ENCODE data around the gene CILP. TPM values are rescaled to one million over a fixed set of nuclear protein-coding genes. Genes with fewer than 3 reads are reported as not detected.
A peak's percentile ranks its signal among the peaks of the same experiment; 100 is the strongest.
"Not testable (repeated sequence)": the region's sequence is repeated elsewhere in the genome, so short reads cannot be mapped to it uniquely, and the experiment has no call there.

Gene CILP
- polyA plus RNA-seq, 10 donors = 24.4 to 44.1 (median 33.0) TPM

GRCh38 chr15:65232520-65232919 is 21.2 kb upstream of the CILP start:
- DNase-seq = no peak

GRCh38 chr15:65231306-65231705 is 20.0 kb upstream of the CILP start:
- no peak for DNase-seq

DNA sequence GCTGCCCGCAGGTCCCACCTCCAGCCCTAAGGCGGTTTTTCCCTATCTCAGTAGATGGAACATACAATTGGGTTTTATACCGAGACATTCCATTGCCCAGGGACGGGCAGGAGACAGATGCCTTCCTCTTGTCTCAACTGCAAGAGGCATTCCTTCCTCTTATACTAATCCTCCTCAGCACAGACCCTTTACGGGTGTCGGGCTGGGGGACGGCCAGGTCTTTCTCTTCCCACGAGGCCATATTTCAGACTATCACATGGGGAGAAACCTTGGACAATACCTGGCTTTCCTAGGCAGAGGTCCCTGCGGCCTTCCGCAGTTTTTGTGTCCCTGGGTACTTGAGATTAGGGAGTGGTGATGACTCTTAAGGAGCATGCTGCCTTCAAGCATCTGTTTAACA is 15.6 kb upstream of the CILP start:
- not testable (repeated sequence) for DNase-seq

GRCh38 chr15:65226221-65226620 is 14.9 kb upstream of the CILP start:
- DNase-seq = no peak

DNA sequence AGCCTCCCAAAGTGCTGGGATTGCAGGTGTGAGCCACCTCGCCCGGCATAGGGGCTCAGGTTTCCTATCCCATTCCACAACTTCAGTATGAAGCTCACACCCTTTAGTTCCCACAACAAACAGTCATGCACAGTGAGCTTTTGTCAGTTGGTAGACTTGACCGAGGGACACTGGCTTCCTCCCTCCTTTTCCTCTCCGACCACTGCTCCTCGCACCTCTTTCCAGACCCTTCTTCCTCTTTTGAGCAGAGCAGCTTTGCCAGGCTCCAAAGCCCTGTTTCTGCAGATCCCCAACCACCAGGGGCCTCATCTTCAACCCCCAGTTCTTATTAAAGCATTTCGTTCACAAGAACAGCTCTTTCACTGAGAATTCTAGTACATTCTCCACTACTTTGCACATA is 12.7 kb upstream of the CILP start:
- no peak for DNase-seq

GRCh38 chr15:65222891-65223290 is 11.6 kb upstream of the CILP start:
- DNase-seq = no peak

DNA sequence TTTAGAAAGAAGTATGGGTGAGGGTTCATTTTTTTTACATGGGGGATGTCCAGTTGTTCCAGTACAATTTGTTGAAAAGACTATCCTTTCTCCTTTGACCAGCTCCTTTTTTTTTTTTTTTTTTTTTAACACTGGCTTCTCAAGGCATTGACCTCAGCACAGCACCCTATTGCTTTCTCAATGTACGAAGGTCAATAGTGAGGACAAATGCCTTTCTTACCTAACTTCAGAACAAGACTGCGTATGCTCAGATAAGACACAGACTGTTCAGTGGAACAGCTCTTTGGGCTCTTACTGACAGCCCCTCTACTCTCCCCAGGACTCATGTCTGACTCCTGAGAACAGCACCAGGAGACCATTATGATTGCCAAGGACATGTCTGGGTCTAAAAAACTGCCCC is 10.4 kb upstream of the CILP start:
- no peak for DNase-seq

DNA sequence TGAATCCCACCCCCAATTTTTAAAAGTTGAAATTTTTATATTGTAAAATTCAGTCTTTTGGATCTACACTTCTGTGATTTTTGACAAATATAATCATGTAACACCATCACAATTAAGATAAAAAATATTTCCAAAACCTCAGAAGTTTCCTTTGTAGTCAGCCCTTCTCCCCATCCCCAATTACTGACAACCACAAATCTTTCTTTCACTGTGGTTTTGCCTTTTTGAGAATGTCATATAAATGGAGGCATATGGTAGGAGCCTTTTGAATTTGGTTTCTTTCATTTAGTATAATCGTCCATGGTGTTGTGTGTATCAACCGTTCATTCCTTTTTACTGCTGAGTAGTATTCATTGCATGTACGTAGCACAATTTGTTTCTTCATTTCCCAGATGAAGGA is 7.9 kb upstream of the CILP start:
- DNase-seq = no peak

- DNase-seq = no peak
Observed at GRCh38 chr15:65217526-65218482, 6.5 kb upstream of the CILP start.

- no peak for DNase-seq
Observed at GRCh38 chr15:65215496-65215895, 4.2 kb upstream of the CILP start.

- no peak for DNase-seq
Observed at GRCh38 chr15:65214010-65214409, 2.7 kb upstream of the CILP start.

DNA sequence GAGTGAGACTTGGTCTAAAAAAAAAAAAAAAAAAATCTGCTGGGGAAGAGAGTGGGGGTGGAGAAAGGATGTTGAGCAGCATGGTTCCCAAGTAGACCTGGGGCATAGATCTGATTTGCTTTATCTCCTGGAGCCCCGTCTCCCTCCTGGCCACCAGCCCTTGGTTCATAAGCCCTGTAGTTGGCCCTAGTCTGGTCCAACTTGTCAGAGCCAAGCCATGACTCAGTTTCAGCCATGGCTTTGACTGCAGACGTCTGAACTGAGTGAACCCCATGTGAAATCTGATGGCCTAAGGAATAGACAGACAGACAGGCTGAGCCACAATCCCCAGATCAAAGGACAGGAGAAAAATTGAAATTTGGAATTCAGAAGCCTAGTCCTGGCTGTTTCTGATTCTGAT is 2.0 kb upstream of the CILP start:
- no peak for DNase-seq

DNA sequence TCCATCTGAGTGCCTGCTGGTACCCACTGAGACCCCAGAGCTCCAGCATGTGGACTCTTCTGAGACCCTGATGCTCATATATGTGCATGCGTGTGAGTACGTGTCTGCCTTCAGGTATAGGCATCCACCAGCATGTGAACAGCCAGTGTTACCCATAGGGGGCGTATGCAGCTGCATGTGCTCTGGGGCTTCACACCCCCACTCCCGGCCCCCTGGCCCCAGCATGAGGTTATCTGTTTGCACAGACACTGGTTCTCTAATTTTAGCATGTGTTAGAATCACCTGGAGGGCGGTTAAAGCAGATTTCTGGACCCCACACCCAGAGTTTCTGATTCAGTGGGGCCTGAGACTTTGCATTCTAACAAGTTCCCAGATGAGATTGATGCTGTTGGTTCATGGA is 824 bp upstream of the CILP start:
- DNase-seq = no peak

DNA sequence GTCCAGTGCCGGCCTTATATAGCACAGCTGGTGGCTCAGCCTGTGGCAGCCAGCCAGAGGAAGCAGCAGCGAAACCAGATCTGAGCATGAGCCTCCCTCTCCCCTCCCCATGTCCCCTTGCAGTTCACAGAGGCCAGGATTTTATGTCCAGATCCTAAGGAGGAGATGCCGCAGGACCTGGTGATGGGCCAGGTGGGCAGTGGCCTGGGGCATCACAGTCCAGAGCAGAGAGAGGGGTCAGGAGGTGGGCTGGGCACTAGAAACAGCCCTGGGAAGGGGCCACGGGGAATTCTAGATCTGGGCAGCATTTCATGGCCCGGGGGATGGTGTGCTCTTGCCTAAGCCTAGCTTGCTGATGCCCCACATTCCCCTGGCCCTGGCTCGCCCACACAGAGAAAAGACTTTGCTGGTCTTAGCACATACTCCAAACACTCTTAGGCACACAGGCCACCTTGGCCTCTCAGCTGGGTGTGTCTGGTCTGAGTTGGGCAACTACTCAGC is 259 bp upstream of the CILP start:
- DNase-seq = peak; percentile 76 to 93 (median 82)

DNA sequence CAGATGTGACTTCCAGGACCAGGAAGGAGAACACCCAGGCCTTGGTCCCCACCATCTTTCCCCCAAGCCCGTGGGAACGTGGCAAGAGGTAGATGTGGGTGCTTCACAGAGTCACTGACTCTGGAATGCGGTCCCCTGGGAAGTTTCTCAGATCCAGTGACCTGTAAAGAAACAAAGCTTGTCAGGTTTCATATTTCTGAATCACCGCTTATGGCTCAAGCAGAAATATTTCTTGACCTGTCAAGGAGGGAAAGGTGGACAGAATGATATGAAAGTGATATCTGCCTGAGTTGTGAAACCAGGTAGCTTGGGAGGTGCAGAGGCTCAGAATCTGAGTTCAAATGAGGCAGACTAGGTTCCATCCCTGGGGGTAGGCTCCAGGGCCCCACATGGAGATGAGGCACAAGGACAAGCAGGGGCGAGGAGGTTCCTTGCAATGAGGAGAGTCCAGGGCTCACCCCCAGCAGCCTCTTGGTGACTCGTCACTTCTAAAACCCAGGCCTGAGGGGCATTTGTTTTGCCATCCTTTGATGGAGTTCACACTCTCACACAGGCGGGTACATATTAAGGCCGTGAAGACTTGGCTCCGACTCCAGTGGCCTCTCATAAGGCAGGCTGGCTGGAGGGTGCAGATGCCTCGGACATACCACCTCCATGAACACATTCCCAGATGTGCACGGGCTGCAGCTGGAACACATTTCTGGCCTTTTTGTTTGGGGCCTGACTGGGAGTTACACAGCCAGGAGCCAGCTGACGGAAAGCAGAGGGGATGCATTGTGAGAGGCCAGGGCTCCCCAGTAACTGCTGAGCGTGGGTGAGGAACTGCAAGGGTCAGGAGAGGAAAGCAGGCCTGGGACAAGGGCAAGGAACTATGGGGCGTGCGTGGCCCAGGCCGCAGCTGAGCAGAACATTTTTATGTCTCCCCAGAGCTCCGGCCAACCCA is 1.3 kb downstream of the CILP start:
- DNase-seq = peak in 2 of 3 donors; percentile 60 to 84

GRCh38 chr15:65208647-65209046 is 2.6 kb downstream of the CILP start:
- DNase-seq = no peak

DNA sequence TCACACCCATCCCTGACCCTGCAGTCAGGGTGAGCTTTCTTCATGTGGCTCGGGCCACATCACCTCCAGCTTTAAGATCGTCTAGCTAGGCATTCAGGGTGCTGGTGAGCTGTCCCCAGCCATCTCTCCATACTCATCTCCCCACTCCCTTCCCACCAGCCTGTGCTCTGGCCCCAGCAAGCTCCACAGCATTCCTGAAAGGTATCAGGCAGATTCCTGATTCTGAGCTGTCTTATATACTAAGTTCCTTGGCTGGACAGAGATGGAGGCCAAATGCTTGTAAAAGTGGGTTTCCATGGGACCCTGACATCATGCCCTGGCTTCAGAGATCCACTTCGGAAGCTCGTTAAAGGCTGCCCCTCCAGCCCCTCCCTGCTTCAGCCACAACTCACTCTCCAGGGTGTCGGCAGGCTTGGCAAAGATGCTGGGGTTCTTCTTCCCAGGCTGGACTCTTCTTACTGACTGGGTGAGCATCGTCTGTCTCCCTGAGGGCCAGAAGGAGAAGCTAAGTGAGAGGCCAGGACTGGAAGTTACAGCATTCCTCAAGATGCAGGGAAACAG is 3.9 kb downstream of the CILP start:
- DNase-seq = peak in 1 of 3 donors; percentile 58

GRCh38 chr15:65206750-65207149 is 4.5 kb downstream of the CILP start:
- no peak for DNase-seq

DNA sequence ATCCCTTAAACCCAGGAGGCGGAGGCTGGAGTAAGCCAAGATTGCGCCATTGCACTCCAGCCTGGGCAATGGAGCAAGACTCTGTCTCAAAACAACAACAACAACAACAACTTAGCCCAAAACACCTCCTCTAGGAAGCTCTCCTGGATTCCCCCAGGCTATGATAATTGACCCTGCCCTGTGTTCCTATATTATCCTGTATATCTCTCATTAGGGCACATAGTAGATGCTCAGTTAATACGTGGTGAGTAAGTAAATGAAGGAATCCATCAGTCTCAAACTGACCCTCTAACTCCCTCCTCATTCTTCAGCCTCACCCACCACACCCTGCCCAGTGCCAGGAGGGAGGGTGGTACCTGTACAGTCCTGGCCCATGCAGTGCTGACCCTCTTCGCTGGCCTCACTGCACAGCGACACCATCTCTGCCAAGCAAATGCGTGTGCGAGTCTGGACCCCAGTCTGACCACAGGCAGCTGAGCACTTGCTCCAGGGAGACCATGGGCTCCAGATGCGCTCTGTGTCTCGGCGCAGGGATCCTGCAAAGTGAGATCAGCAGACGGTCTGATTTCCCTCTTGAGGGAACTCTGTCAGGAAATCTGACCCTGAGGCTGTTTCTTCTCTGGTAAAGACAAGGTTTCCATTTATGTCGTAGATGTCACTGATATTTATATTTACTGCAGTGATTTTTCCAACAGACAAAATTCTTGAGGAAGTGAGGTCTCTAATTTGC is 6.2 kb downstream of the CILP start:
- DNase-seq = peak in 1 of 3 donors; percentile 51

- no peak for DNase-seq
Observed at GRCh38 chr15:65204236-65204930, 6.9 kb downstream of the CILP start.

DNA sequence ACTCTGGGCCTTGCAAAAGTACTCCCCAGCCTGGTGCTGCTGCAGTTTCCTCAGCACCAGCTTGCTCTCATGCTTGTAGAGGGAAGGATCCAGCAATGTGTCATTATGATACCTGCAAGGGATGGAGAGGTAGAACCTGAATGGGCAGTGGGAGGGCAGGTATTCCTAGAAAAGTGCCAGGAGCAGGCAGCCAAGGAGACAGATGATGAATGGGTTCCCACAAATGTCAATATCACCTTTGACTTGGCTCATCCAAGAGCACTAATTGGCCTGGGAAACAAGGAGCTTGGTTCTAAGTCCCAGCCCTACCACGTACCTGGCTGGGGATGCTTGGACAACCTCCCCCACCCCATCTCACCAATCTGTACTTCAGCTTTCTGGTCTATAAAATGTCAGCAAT is 9.4 kb downstream of the CILP start:
- no peak for DNase-seq
